Testis (tissue), 3 donors: ENCODE results near the gene LDAF1. TPM values are rescaled to one million over a fixed set of nuclear protein-coding genes. Genes with fewer than 3 reads are reported as not detected.

Source experiments
- DNase-seq: peaks from one replicate; pipeline ENCODE4 v3.0.0-alpha.2; 2019
- H3K27ac ChIP-seq, 2 donors: fragments of 200-600 bp; sonication (generic); one replicate each; pipeline ENCODE4 v1.5.1; 2019
- H3K27me3 ChIP-seq: fragments of 200-600 bp; sonication (generic); one replicate; pipeline ENCODE4 v1.5.1; 2019
- H3K36me3 ChIP-seq: fragments of 200-600 bp; sonication (generic); one replicate; pipeline ENCODE4 v1.5.1; 2017; ENCODE audit warnings: low read depth; ENCODE audit errors: missing control alignments
- H3K4me1 ChIP-seq: fragments of 200-600 bp; sonication (generic); one replicate; pipeline ENCODE4 v1.5.1; 2019
- H3K4me3 ChIP-seq, 2 donors: fragments of 200-600 bp; sonication (generic); one replicate each; pipeline ENCODE4 v1.5.1; 2017 to 2019
- H3K9me3 ChIP-seq: fragments of 200-600 bp; sonication (generic); one replicate; pipeline ENCODE4 v1.5.1; 2017
- POLR2A ChIP-seq: fragments of 450-650 bp; IDR thresholded peaks from one replicate; pipeline ENCODE4 v1.6.1; 2017; ENCODE audit warnings: antibody characterized with exemption, mild to moderate bottlenecking, moderate library complexity
- WGBS, 2 donors: methylation state at CpG; one replicate each; pipeline ENCODE4 v1.1.5; 2018; 5-methylcytosine and 5-hydroxymethylcytosine counted together
- intact Hi-C: fragments of 100-400 bp; cut with DNase I; formaldehyde crosslinking; loops from one replicate; pipeline ENCODE4 v1.15.1; 2023; ENCODE audit warnings: low total_unique reads
- polyA plus RNA-seq: library from polyadenylated mRNA; stranded (reverse); fragments of 350-450 nt; fragmentation: Illumina TruSeq; extraction: RNeasy Lipid Tissue Mini Kit (QIAGEN cat#74804); gene quantifications from one replicate; pipeline ENCODE4 v1.2.3, GENCODE V29; 2014; ENCODE audit warnings: low read depth, low replicate concordance; ENCODE audit not compliant: insufficient read depth
- total RNA-seq, 2 donors: library from RNA; depleted of rRNA; stranded (reverse); fragments of >200 nt; gene quantifications; one replicate each; pipeline ENCODE4 v1.2.3, GENCODE V29; 2016
- TF ChIP-seq, protein P1 (sequence below), 3 experiments: fragments of 450-650 bp in 2 of 3; fragments of 200-600 bp in 1 of 3; sonication (generic) in 1 of 3; IDR thresholded peaks; one replicate each; pipeline ENCODE4 v1.5.1; 2016 to 2019; ENCODE audit warnings: antibody characterized with exemption in 3 of 3, mild to moderate bottlenecking in 2 of 3, moderate library complexity in 1 of 3

Gene LDAF1
- total and polyA plus RNA-seq, 3 donors from 2014 or later = 22.8 to 131 (median 54.2) TPM

DNA sequence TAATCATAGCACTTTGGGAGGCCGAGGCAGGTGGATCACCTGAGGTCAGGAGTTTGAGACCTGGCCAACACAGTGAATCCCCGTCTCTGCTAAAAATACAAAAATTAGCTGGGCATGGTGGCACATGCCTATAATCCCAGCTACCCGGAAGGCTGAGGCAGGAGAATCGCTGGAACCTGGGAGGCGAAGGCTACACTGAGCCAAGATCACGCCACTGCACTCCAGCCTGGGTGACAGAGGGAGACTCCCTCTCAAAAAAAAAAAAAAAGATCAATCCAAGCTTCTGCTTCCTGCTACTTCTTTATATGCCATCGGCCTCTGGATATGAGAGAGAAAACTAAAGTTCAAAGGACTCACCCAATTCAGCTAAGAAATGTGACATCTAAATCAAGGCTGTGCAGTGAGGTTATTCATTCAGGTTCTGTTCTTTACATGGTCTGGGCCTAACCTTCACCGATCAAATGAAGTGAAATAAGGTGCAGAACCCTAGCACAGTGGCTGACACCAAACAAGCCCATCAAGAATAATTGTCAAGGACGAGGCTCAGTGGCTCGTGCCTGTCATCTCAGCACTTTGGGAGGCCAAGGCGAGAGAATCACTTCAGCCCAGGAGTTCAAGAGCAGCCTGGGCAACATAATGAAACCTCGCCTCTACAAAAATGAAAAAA lies 27.3 kb downstream of the LDAF1 start:
- TF ChIP-seq, protein P1, sequence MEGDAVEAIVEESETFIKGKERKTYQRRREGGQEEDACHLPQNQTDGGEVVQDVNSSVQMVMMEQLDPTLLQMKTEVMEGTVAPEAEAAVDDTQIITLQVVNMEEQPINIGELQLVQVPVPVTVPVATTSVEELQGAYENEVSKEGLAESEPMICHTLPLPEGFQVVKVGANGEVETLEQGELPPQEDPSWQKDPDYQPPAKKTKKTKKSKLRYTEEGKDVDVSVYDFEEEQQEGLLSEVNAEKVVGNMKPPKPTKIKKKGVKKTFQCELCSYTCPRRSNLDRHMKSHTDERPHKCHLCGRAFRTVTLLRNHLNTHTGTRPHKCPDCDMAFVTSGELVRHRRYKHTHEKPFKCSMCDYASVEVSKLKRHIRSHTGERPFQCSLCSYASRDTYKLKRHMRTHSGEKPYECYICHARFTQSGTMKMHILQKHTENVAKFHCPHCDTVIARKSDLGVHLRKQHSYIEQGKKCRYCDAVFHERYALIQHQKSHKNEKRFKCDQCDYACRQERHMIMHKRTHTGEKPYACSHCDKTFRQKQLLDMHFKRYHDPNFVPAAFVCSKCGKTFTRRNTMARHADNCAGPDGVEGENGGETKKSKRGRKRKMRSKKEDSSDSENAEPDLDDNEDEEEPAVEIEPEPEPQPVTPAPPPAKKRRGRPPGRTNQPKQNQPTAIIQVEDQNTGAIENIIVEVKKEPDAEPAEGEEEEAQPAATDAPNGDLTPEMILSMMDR (IDR thresholded peaks at IDR 0.05) = no peak
- no peak for TF ChIP-seq POLR2A
- no peak for DNase-seq
- no peaks in the 10 kb centered on the region for H3K9me3 ChIP-seq
- peaks cover 5% of the 10 kb centered on the region for H3K4me1 ChIP-seq
- no peak overlapping the region for H3K4me3 ChIP-seq
- H3K27me3 ChIP-seq = no peaks in the 10 kb centered on the region
- no peak overlapping the region for H3K27ac ChIP-seq
- 90 to 94% methylated on average over 12 of the region's 12 CpGs for whole genome bisulfite sequencing, 2 donors
- intact Hi-C loops = no loop called here
- H3K36me3 ChIP-seq = no peaks in the 10 kb centered on the region

DNA sequence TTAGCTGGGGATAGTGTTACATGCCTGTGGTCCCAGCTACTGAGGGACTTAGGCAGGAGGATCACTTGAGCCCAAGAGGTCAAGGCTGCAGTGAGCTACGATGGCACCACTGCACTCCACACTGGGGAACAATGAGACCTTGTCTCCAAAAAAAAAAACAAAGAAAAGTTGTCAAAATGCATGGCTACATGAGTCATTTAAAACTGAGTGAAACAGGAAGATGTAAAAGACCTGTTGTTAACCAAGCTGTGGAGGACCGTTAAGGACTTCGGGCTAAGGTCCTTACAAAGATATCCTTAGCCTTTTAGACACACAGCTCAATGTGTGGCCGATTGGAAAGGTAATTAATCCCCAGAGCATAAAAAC lies 27.8 kb downstream of the LDAF1 start:
- DNase-seq = no peak
- Histone ChIP-seq H3K4me1 (peaks cover 4% of the 10 kb centered on the region), H3K27me3 (no peaks in the 10 kb centered on the region), H3K4me3 (no peak overlapping the region), H3K27ac (no peak overlapping the region), H3K36me3 (no peaks in the 10 kb centered on the region), H3K9me3 (no peaks in the 10 kb centered on the region)
- intact Hi-C loops = no loop called here
- 49 to 73% methylated on average over 4 of the region's 4 CpGs for WGBS, 2 donors
- no peak for TF ChIP-seq POLR2A
- TF ChIP-seq, protein P1 (IDR thresholded peaks at IDR 0.05) = no peak

DNA sequence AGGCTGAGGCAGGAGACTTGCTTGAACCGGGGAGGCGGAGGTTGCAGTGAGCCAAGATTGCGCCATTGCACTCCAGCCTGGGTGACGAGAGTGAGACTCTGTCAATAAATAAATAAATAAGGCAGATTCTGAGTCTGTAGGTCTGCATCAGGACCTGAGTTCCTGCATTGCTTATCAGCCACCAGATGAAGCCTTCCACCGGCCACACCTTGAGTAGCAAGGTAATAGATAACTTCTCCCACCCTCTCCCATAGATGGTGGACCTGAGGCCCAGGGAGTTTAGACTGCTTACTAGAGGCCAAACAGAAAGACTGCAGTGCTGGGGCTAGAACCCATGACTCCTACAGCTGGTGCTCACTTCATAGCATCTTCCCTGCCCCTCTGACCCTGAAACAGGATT lies 30.8 kb downstream of the LDAF1 start:
- intact Hi-C loops = no loop called here
- no peak overlapping the region for H3K4me3 ChIP-seq
- no peaks in the 10 kb centered on the region for H3K9me3 ChIP-seq
- no peaks in the 10 kb centered on the region for H3K27me3 ChIP-seq
- peaks cover 4% of the 10 kb centered on the region for H3K4me1 ChIP-seq
- DNase-seq = no peak
- H3K36me3 ChIP-seq = no peaks in the 10 kb centered on the region
- TF ChIP-seq, protein P1 (IDR thresholded peaks at IDR 0.05) = no peak
- TF ChIP-seq POLR2A = no peak
- H3K27ac ChIP-seq = no peak overlapping the region
- 50 to 65% methylated on average over 5 of the region's 5 CpGs for WGBS, 2 donors

DNA sequence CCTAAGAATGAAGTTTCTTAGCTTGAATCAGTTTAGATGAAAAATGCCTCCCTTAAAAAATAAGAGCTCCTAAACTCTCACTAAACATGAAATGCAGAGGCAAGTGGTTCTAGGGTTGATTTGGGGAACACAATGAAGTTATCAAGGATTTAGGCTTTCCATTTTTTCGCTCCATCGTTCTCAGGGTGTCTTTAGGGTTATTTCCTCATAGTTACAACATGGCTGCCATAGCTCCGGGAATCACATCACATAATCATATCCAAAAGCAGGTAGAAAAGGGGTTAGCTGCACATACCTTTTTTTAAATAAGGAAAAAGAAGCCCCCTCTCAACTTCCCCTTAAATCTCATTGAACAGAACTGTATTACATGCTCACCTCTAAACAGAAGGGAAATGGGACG lies 31.5 kb downstream of the LDAF1 start:
- intact Hi-C loops = no loop called here
- WGBS, 2 donors = 94 to 95% methylated on average over 4 of the region's 4 CpGs
- H3K4me3 ChIP-seq = no peak overlapping the region

DNA sequence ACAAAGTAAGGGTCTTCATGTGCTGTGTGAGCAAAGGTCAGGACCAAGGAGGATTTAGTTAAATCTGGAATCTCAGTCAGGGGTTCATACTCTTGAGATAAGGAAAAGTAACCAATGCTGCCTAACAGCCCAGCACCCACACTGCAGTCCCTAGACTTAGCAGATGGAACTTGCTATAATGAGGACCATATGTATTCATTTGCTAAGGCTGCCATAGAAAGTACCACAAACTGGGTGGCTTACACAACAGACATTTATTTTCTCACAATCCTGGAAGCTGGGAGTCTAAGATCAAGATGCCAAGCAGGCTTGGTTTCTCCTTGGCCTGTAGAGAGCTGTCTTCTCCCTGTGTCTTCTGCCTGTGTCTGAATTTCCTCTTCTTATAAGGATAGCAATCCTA lies 32.1 kb downstream of the LDAF1 start:
- Histone ChIP-seq H3K9me3 (no peaks in the 10 kb centered on the region), H3K36me3 (no peaks in the 10 kb centered on the region), H3K4me3 (no peak overlapping the region), H3K4me1 (peaks cover 4% of the 10 kb centered on the region), H3K27me3 (no peaks in the 10 kb centered on the region), H3K27ac (no peak overlapping the region)
- no peak for TF ChIP-seq POLR2A
- TF ChIP-seq, protein P1 (IDR thresholded peaks at IDR 0.05) = no peak
- intact Hi-C loops = no loop called here
- no peak for DNase-seq

More for the DNA sequence above, 31.5 kb downstream of the LDAF1 start:
- Histone ChIP-seq H3K27ac (no peak overlapping the region), H3K27me3 (no peaks in the 10 kb centered on the region), H3K9me3 (no peaks in the 10 kb centered on the region), H3K36me3 (no peaks in the 10 kb centered on the region), H3K4me1 (peaks cover 4% of the 10 kb centered on the region)
- DNase-seq = no peak
- TF ChIP-seq, protein P1 (IDR thresholded peaks at IDR 0.05) = no peak
